ENCODE measurements around the gene PLCB1. TPM values are rescaled to one million over a fixed set of nuclear protein-coding genes. Genes with fewer than 3 reads are reported as not detected.

Gene PLCB1
- total RNA-seq, 2 experiments from 2014 or later = 3.1 to 3.6 TPM

DNA sequence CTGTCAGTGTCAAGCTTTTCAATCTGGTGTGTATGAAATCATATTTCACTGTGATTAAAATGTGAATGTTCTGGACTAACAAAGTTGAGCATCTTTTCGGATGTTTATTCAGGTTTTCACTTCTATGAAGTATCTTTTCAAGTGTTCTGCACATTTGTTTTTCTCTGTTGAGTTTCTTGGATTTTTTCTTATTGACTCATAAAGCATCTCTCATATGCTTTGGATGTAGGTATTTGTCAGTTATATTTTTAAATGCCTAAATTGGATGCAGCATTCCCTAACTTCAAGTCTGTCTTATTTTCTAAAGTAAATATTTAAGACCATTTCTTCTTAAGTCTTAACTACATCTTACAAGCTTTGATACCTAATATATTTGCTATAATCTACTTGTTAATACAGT is 398.0 kb downstream of the PLCB1 start:
- Mint-ChIP-seq H3K9me3 (no peaks in the 10 kb centered on the region), H3K4me1 (ENCODE audit: low read depth) (no peaks in the 10 kb centered on the region), H3K4me3 (no peak overlapping the region), H3K36me3 (ENCODE audit: low read depth) (no peaks in the 10 kb centered on the region), H3K27ac (no peak overlapping the region), H3K27me3 (no peaks in the 10 kb centered on the region)
- CTCF ChIA-PET = no interaction called here
- TF ChIP-seq, protein P1, sequence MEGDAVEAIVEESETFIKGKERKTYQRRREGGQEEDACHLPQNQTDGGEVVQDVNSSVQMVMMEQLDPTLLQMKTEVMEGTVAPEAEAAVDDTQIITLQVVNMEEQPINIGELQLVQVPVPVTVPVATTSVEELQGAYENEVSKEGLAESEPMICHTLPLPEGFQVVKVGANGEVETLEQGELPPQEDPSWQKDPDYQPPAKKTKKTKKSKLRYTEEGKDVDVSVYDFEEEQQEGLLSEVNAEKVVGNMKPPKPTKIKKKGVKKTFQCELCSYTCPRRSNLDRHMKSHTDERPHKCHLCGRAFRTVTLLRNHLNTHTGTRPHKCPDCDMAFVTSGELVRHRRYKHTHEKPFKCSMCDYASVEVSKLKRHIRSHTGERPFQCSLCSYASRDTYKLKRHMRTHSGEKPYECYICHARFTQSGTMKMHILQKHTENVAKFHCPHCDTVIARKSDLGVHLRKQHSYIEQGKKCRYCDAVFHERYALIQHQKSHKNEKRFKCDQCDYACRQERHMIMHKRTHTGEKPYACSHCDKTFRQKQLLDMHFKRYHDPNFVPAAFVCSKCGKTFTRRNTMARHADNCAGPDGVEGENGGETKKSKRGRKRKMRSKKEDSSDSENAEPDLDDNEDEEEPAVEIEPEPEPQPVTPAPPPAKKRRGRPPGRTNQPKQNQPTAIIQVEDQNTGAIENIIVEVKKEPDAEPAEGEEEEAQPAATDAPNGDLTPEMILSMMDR (IDR thresholded peaks at IDR 0.05) = no peak
- POLR2A ChIA-PET = no interaction called here
- intact Hi-C loops (cut with micrococcal nuclease) = loop anchor here (10.0 kb wide), 1 partner anchor 485 kb away; no protein-coding TSS in a partner anchor
- DNase-seq (no peak), ATAC-seq (no peak)

DNA sequence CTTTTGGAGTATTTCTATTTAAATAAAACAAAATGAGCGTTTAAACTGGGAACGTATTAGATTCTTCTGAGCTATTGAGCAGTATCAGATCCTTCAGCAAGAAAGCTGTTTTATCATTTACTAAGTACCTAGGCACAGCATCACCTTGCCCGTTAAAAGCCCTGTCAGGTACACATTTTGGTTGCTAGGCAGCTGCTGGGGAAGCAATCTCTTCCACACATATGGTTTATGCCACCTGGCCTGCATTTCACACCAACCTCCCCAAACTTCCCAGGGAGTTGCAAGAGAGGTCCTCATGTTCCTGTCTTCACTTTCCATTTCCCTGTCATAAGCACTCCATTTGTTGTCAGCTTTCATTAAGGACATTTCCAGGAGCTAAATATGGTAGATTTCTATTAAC is 400.1 kb downstream of the PLCB1 start:
- Mint-ChIP-seq H3K4me3 (no peak overlapping the region), H3K4me1 (ENCODE audit: low read depth) (no peaks in the 10 kb centered on the region), H3K27me3 (no peaks in the 10 kb centered on the region), H3K9me3 (no peaks in the 10 kb centered on the region), H3K36me3 (ENCODE audit: low read depth) (no peaks in the 10 kb centered on the region), H3K27ac (no peak overlapping the region)
- TF ChIP-seq, protein P1 (IDR thresholded peaks at IDR 0.05) = no peak
- intact Hi-C loops (cut with micrococcal nuclease) = loop anchor here (10.0 kb wide), 1 partner anchor 487 kb away; no protein-coding TSS in a partner anchor
- DNase-seq = no peak
- POLR2A ChIA-PET = no interaction called here
- CTCF ChIA-PET = interaction anchor here (0.9 kb wide), 1 partner anchor 489 kb away, joined by 3 read pairs; no protein-coding TSS in a partner anchor
- no peak for ATAC-seq

DNA sequence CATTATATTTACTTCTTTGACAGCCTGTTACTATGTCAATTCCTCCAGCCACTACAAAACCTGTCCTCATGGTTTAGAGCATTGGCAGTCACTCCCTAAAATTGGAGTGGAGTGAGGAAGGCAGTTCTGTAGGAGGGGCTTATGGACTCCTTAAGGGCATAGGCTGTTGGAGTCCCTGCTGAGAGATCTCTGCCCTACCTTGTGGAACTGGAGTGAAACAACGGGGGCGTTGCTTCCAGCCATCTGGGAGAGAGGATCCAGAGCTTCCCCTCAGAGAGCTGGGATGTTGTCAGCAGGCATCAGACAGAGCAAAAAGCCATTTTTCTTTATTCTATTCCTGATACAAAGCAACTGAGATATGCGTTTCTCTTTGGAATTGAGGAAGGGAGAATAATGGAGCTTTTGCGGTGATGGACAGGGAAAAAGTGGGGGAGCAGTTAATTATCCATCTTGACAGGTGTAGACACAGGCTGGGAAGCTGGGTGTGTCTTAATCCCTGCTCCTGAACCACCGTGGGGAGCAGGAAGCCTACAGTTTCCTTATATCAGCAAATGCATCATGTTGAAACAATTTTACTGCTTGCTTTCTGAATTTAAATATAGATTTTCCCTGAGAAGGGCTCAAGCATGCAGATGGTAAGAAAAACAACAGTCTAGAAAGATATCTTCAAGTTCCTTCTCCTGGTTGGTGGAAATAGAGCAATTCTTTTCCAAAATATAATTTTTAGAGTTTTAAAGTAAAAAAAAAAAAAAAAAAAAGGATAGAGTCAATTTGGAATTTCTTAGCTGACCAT is 402.5 kb downstream of the PLCB1 start:
- H3K36me3 Mint-ChIP-seq (ENCODE audit: low read depth) = no peaks in the 10 kb centered on the region
- H3K9me3 Mint-ChIP-seq = no peaks in the 10 kb centered on the region
- no peak for DNase-seq
- no peaks in the 10 kb centered on the region for H3K4me1 Mint-ChIP-seq (ENCODE audit: low read depth)
- no peak overlapping the region for H3K4me3 Mint-ChIP-seq
- no peak for ATAC-seq
- CTCF ChIA-PET = interaction anchor here (1.5 to 3.3 kb wide), 3 partner anchors 12 to 188 kb away, joined by 4 to 13 read pairs (median 4); no protein-coding TSS in a partner anchor
- POLR2A ChIA-PET = interaction anchor here (0.6 kb wide), 1 partner anchor 149 kb away, joined by 3 read pairs; no protein-coding TSS in a partner anchor
- TF ChIP-seq, protein P1 (IDR thresholded peaks at IDR 0.05) = no peak
- no peaks in the 10 kb centered on the region for H3K27me3 Mint-ChIP-seq
- H3K27ac Mint-ChIP-seq = no peak overlapping the region
- intact Hi-C loops (cut with micrococcal nuclease) = loop anchor here (10.0 kb wide), 1 partner anchor 490 kb away; no protein-coding TSS in a partner anchor

DNA sequence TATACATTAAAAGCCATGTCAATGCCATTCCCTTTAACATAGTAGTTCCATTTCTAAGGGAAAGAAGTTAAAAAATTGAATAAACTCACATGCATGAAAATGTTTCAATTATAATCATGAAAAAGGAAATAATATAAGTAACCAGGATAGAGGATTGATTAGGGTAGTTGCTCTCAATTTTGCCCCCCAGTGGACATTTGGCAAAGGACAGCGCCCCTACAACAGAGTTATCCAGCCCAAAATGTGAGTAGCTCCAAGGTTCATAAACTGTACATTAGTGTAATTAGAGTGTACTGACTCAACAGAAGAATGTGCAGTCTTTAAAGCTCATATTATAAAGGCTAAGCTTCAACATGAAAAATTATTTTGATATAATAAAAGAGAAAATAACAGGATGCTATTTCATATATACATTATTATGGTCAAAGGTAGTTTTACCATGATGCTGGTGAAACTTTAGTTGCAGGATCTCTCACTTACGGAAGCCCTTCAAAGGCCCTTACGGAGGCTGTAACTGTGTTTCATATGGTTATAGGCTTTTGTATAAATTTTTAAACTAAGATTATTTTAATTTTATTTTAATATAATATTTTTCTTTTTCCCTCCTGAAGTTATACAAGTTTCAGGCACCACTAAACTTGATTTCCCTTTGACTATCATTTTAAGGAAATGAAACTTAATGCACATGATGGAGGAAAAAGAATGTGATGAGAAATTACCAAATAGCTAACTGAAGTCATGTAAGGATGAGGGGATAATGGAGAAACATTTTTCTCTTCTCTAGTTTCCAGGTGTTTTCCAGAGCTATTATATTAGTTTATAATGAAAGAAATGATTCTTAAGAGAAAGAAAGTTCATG is 403.6 kb downstream of the PLCB1 start:
- Mint-ChIP-seq H3K27ac (no peak overlapping the region), H3K4me1 (ENCODE audit: low read depth) (no peaks in the 10 kb centered on the region), H3K4me3 (no peak overlapping the region), H3K27me3 (no peaks in the 10 kb centered on the region), H3K36me3 (ENCODE audit: low read depth) (no peaks in the 10 kb centered on the region), H3K9me3 (no peaks in the 10 kb centered on the region)
- DNase-seq = peak; percentile 24
- intact Hi-C loops (cut with micrococcal nuclease) = loop anchor here (10.0 kb wide), 1 partner anchor 491 kb away; no protein-coding TSS in a partner anchor
- TF ChIP-seq, protein P1 (IDR thresholded peaks at IDR 0.05) = peak; percentile 41
- POLR2A ChIA-PET = interaction anchor here (0.6 kb wide), 1 partner anchor 148 kb away, joined by 3 read pairs; no protein-coding TSS in a partner anchor
- ATAC-seq = no peak
- CTCF ChIA-PET = interaction anchor here (1.1 to 3.3 kb wide), 5 partner anchors 11 to 490 kb away, joined by 3 to 13 read pairs (median 4); no protein-coding TSS in a partner anchor
